ENCODE data around the gene RPS29. TPM values are rescaled to one million over a fixed set of nuclear protein-coding genes. Genes with fewer than 3 reads are reported as not detected.

RPS29 gene
- total and polyA plus RNA-seq, 9 of the 15 experiments (the other 6 are each of a cell fraction or from before 2014, with no cell fraction given) = 1,545 to 5,012 (median 2,448) TPM

GRCh38 chr14:49598189-49598484 is 12.0 kb upstream of the RPS29 start:
- BruUV-seq (replicated peaks) = no TSS peak
- intact Hi-C loops (cut with micrococcal nuclease) = loop anchor here (1.0 to 2.0 kb wide), 2 partner anchors 22 to 35 kb away; partner anchors contain the start of genes MGAT2 and RPL36AL
- ATAC-seq = peak; percentile 29

More at GRCh38 chr14:49598189-49598484, 12.0 kb upstream of the RPS29 start:
- Histone ChIP-seq H3K4me2 (ENCODE audit: insufficient read depth, low read length) (peak overlapping the region; percentile 88), H3K4me3 (peak overlapping the region; percentile 53), H3K4me1 (replicated peaks in 1 of 2; ENCODE audit: control insufficient read depth in 2 of 2, insufficient read depth in 2 of 2, low read length in 2 of 2) (peaks cover 13 to 25% of the 10 kb centered on the region in 2 experiments), H3K9me3 (replicated peaks; ENCODE audit: control insufficient read depth, insufficient read depth, low read depth, low read length) (no peaks in the 10 kb centered on the region), H3K36me3 (ENCODE audit: control insufficient read depth, insufficient read depth, low read length) (peaks cover 19% of the 10 kb centered on the region; the same call in 2 of the 3 replicates), H3K27ac (ENCODE audit: extremely low read depth, low read depth, low read length) (peak overlapping the region; percentile 96), H3K9ac (ENCODE audit: insufficient read depth in 1 of 2, low read depth in 2 of 2, low read length in 2 of 2) (peak overlapping the region; percentile 92 to 100), H2AFZ (ENCODE audit: low read depth, low read length) (peak overlapping the region; percentile 86), H4K20me1 (replicated peaks; ENCODE audit: control insufficient read depth, insufficient read depth, low read length) (no peaks in the 10 kb centered on the region), H3K9me1 (ENCODE audit: control insufficient read depth, insufficient read depth, low read length) (no peaks in the 10 kb centered on the region), H3K79me2 (ENCODE audit: control insufficient read depth, insufficient read depth, low read length) (peaks cover 45% of the 10 kb centered on the region), H3K27me3 (ENCODE audit: control insufficient read depth in 2 of 2, insufficient read depth in 2 of 2, low read length in 2 of 2) (no peaks in the 10 kb centered on the region)
- WGBS (ENCODE audit: insufficient coverage, low coverage, missing lambda C conversion rate) = 0% methylated on average over 12 of the region's 15 CpGs
- CTCF ChIA-PET (ENCODE audit: low intra/inter-chr PET ratio) = interaction anchor here (2.4 kb wide), 1 partner anchor 11 kb away, joined by 6 read pairs; no protein-coding TSS in a partner anchor
- DNase-seq (ENCODE audit: extremely low read depth in 1 of 4, low spot score in 3 of 4) = peak in 3 of 4 experiments; percentile 12 to 46 (median 30)
- in situ Hi-C loops (cut with MboI) = no loop called here
- POLR2A ChIA-PET = interaction anchor here (0.6 to 2.4 kb wide), 6 partner anchors 12 to 247 kb away, joined by 3 to 12 read pairs (median 4); partner anchors contain the start of genes RPL36AL and RPS29
- TF ChIP-seq E2F3 (CRISPR knock-in tag; IDR thresholded peaks at IDR 0.05) (no peak), ZNF584 (CRISPR knock-in tag; IDR thresholded peaks at IDR 0.05; ENCODE audit: low read depth) (peak; percentile 67; the same call in 1 of the 2 replicates), E2F6 (IDR thresholded peaks at IDR 0.05; ENCODE audit: borderline replicate concordance in 1 of 2, extremely low read depth in 1 of 2, insufficient read depth in 1 of 2, insufficient read length in 1 of 2, low read depth in 1 of 2, low read length in 1 of 2, poor library complexity in 1 of 2, severe bottlenecking in 1 of 2) (peak in 1 of 2 experiments; percentile 9), ZBTB11 (CRISPR knock-in tag; IDR thresholded peaks at IDR 0.05) (0 out of 6 replicates have a peak, but pooled peaks of 1 of the 3 experiments have one; percentile 30), LEF1 (IDR thresholded peaks at IDR 0.05) (no peak)
- FAIRE-seq = no peak
